GM21381 (cell line): ENCODE results near the gene DPY30.

Source experiments
- ATAC-seq: cut with Tn5 transposase; IDR thresholded peaks from one replicate; pipeline ENCODE4 v1.9.1; 2021; ENCODE audit warnings: mild to moderate bottlenecking, moderate library complexity; ENCODE audit not compliant: unreplicated experiment

DPY30 gene

DNA sequence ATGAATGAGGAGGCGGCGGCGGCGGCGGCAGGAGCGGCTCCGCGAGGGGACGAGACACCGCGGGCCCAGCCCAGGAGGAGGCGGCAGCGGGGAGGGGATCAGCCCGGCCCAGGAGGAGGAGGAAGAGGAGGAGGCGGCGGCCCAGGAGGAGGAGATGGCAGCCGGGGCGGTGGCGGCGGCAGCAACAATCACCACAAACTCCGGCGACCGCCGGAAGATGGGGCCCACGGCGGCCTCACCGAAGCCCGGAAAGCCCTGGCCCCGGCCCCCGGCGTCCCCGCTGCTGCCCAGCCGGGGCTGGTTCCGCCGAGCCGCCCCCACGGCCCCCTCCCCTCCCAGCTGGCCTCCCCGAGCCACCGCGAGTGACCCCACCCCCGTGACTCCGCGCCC, 29.3 kb downstream of the DPY30 start:
- ATAC-seq, result peak; percentile 44

DNA sequence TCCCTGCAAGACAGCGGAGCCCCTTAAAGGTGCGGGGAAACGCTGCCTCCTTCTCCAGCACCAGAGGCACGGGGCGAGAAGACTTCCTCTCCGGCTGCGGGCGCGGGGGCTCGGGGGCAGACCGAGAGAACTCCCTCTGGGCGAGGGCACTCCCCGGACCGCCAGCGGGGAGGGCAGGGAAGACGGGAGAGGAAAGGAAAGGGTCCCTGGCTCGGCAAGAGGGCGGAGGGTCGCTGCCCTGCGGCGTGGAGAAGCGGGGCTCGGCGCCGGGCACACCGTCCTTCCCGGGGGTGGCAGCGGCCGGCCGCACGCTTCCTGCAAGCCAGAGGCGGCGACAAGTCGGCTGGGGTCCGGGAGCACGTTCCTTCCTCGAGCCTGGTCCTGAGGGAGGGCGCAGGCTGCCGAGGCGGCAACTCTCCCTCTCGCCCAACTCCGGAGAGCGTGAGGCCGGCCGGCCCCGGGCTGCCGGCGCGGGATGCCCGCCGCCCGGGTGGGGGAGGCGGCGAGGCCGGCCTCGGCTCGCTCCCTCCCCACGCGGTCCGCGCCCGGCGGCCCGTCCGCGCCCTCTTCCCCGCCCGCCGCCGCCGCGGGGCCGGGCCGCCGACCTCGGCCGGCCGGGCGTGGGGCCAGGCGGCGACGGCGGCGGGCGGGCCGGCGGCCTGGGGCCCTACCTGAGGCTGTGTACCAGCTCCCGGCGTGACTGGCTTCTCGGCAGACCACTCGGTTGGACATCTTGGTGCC, 29.9 kb downstream of the DPY30 start:
- peak; percentile 18 for ATAC-seq

DNA sequence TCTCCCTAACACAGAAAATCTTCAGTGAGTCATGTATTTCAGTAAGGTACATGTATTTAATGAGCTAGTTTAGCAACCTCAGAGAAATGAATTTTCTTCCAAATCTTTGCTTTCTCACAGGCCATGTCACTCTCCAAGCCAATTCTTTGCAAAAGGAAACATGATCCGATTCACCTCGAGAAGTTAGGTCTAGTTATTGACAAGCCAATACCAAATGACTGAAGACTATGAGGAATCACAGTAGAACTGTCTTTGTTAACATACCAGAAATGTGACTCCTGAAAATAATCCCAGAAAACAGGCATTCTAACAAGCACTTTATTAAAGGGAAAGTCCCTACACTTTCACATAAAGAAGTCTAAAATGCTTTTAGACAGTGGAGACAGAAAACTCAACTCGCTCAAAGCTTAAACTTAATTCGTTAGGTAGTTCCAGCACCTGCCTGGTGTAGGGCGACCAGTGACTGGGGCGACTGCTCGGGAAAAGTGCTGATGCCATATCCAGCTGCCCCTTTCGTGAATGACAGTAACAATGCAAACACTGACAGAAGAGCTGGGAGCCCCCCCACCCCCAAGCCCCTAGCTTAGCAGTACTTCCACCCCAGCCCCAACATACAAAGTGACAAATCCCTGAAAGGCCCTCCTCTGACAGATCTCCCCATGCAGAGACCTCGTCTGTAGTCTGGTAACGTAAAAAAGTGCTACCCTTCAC, 30.6 kb downstream of the DPY30 start:
- ATAC-seq, result no peak

DNA sequence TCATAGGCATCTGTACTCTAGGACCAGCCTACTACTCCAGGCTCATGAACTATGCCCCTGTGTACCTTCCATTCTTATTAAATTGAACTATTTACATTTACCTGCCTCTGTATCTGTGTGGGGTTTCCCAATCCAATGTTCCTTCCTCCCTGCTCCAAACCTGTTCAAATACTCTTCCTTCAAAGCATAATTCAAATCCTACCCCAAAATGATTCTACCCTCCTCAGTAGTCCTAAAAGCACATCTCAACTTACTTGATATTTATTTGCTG, 32.5 kb downstream of the DPY30 start:
- no peak for ATAC-seq

DNA sequence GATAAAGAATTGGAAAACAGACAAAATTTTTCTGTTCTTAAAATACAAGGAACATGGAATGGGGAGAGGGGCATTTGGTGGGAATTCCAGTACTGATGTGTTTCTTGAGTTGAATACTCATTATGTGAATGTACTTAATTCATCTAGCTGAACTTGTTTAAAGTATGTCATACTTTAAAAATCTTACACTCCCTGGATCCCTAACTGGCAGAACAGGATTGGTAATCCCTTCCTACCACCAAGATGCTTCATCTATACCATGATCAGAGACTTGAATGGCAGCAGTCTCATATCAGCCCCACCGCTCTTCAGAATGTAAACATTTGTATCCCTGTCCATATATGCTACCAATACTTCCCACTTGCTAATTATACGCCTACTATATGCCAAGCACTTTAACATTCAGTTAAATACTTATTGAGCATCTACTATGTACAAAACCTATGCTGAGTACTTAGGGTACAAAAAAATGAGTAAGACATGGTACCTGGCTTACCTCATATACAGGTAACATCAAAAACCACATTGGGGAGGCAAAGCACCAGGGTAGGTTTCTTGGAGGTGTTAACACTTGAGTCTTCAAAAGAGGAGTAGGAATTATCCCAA, 34.1 kb downstream of the DPY30 start:
- no peak for ATAC-seq

DNA sequence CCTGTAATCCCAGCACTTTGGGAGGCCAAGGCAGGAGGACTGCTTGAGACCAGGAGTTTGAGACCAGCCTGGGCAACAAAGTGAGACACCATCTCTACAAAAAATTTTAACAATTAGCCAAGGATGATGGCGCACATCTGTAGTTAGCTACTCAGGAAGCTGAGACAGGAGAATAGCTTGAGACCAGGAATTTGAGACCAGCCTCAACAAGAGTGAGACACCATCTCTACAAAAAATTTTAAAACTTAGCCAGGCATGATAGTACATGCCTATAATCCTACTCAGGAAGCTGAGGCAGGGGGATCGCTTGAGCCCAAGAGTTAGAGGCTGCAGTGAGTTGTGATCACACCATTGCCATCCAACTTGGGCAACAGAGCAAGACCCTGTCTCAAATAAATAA, 35.8 kb downstream of the DPY30 start:
- ATAC-seq, result no peak

DNA sequence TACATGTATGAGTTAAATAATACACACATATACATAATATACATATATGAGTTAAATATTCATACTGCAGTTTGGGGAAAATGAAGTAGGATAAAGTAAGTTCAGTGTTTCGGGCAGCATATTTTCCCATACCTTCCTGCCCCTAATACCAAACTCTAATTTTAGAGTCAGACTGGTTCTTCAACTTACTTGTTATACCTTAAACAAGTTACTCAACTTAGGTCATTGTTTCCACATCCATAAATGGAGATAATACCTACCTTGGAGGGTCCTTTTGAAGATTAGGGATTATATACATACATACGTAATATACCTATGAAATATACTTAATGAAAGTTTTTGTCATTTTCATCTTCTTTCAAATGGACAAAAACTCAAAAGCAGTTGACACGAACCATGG, 37.2 kb downstream of the DPY30 start:
- no peak for ATAC-seq

DNA sequence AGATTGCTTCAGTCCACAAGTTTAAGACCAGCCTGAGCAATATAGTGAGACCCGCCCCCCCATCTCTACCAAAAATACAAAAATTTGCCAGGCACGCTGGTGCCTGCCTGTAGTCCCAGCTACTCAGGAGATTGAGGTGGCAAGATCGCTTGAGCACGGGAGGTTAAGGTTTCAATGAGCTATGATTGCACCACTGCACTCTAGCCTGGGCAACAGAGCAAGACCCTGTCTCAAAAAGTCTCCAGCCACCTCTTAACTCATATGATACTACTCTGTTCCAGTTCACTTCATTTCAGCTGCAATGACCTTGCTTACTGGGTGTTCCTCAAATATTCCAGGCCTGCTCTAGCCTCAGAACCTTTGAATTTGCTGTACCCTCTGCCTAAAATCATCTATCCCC, 40.2 kb downstream of the DPY30 start:
- ATAC-seq, result no peak

DNA sequence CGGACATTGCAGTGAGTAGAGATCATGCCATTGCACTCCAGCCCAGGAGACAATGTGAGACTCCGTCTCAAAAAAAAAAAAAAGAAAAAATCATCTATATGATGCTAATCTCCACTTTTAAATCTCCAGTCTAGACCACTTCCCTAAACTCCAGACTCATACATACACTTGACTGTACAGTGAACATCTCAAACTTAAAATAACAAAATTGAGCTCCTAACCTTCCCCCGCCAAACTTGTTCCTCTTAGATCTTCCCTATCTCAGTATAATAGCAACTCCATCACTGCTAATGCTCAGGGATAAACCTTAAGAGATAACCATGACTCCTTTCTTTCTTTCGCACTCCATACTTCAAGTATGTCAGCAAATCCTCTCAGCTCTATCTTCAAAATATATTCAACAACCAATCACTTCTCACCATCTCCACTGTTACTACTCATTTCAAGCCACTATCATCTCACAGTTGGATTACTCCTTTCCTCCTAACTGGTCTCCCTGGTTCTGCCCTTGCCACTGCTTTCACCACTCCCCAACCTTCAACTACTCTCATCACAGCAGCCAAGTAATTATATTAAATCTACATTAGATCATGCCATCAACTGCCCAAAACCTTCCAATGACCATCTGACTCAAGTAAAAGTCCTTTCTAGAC, 40.7 kb downstream of the DPY30 start:
- no peak for ATAC-seq

DNA sequence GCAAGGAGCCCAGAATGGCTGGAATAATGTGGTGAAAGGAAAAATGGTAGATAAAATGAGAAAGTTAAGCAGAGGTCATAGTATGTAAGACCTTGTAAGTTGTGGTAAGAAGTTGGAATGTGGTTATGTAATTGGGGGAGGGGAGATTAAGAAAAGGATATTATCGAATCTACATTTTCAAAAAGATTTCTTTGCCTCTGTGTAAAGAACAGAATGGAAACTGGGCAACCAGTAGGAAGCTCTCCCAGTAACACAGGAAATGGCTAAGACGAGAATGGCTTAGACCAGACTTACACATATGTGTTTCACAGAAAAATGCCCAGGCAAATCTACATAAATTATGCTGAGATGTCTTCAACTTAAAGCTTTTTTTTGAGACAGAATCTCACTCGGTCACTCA, 42.0 kb downstream of the DPY30 start:
- no peak for ATAC-seq

DNA sequence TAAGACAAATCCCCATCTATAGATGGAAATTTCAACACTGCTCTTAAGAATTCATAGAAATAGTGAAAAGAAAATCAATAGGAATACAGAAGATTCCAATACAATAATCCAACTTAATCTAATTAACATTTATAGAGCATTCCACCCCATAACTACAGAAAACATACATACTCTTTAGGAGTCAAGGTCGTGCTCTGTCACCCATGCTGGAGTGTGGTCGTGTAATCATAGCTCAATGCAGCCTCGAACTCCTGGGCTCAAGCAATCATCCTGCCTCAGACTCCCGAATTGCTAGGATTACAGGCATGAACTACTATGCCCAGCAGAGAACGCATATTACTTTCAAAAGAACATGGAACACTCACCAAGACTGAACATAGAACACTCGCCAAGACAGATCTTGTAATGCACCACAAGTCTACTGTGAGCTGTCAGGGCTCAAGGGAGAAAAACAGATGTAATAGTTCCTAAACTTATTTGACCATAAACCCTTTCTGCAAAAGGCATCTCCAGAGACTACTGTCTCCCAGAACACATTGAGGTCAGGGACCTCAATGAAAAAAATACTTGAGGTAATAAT, 42.9 kb downstream of the DPY30 start:
- no peak for ATAC-seq

DNA sequence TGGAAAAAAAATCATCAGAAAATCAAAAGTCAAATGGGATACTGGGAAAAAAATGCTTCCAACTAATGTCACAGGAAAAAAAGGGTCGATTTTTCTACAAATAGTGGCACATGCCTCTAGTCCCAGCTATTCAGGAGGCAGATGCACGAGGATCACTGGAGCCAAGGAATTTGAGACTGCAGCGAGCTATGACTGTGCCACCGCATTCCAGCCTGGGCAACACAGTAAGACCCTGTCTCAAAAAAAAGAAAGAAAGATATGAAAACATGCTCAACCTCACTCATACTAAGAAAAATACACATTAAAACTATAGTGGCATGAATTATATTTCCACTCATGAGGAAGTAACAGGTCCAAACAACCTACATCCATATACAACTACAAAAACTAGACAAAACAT, 46.7 kb downstream of the DPY30 start:
- no peak for ATAC-seq

DNA sequence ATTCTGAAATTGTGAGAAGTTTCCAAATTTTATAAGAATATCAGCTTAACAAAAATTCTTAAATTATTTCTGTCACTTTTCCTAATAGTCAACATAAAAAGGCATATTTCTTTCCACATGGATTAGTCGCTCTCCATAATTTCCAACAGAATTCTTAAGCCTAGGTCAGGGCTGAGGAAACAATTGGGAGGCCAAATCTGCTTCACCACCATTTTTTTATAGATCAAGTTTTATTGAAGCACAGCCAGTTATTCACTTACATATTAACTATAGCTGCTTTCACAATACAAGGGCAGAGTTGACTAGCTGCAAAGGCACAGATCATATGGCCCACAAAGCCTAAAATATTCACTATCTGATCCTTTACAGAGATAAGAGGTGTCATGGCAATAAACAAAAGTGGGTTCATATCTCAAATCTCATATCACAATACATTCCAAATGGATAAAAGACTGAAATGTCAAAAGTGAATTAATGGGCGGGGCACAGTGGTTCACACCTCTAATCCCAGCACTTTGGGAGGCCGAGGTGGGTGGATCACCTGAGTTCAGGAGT, 47.5 kb downstream of the DPY30 start:
- ATAC-seq, result no peak

DNA sequence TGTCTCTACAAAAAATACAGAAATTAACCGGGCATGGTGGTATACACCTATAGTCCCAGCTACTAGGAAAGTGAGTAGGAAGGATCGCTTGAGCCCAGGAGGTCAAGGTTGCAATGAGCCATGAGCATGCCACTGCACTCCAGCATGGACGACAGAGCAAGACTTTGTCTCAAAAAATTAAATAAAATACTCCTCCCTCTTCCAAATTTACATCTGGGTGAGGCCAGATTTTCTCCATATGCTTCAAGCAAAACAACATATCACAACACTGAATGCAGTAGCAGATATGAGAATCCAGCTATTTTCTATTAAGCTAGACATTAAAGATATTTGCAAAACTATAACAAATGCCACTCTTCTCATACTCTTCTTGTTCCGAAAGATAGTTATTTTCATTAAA, 49.7 kb downstream of the DPY30 start:
- ATAC-seq, result no peak

DNA sequence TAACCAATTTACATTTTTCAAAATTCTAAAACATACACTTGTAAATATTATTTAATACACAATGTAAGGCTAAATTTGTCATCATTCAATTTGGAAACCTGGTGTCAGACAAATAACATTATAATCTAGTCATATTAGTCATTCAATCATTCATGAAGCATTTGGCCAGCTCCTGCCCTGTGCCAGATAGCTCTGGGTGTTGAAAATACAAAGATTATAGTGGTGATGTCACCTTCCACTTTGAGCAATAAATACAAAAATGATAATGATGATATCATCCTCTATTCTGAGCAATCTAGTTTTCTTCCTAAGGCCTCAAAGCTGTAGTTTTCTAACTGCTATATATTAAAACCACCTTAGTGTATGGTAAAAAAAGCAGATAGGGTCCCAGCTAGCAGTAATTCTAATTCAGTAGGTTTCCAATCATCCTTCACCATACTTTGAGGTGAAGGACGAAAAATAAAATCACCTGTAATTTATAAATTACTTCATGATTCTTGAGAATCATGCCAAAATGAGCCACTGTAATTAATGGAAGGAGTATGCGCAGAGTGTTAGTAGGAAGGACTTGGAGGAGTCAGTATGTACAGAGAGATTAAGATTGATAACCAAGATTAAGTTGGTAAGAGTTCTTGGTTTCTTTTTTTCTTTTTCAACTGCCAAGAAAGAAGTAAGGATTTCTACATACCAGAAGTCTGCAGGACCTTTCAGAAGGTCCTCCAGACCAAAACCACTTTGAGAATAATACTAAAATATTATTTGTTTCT, 52.0 kb downstream of the DPY30 start:
- ATAC-seq, result no peak

DNA sequence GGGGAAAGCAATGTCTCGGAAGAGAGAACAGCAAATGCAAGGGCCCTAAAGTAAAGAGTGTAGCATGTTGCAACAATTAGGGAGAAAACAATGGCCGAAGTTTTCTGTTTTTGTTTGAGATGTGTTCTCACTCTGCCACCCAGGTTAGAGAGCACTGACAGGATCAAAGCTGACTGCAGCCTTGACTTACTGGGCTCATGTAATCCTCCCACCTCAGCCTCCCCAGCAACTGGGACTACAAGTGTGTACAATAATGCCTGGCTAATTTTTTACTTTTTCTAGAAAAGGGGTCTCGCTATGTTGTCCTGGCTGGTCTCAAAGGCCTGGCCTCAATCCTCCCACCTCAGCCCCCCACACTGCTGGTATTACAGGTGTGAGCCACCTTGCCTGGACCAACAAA, 52.7 kb downstream of the DPY30 start:
- ATAC-seq, result no peak

DNA sequence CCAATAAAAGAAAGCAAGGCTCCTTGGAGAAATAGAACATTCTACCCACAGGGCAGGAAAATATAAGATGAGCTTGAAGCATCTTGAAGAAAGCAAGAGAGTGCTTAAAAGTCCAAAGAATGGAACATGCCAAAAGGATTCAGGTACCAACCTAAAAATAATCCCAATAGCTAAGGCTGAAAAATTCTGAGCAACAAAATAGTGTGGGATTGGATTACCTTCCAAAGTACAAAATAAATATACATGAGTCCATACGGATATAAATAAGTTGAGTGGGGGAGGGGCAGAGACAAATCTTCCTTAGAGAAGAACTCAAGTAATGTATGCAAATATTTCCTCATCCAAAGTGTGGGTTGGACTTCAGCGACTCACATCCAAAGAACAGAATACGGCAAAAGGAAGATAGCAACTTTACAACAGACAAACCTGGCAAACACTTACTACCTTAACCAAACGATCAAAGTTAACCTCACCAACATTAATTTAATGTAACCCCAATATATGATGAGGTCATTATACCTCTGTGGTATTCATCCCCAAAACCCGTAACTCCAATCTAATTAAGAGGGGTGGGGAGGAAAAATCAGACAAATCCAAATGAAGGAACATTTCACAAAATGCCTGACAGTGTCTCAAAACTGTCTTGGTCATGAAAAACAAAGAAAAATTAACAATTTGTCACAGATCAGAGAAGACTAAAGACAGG, 55.7 kb downstream of the DPY30 start:
- ATAC-seq, result no peak

DNA sequence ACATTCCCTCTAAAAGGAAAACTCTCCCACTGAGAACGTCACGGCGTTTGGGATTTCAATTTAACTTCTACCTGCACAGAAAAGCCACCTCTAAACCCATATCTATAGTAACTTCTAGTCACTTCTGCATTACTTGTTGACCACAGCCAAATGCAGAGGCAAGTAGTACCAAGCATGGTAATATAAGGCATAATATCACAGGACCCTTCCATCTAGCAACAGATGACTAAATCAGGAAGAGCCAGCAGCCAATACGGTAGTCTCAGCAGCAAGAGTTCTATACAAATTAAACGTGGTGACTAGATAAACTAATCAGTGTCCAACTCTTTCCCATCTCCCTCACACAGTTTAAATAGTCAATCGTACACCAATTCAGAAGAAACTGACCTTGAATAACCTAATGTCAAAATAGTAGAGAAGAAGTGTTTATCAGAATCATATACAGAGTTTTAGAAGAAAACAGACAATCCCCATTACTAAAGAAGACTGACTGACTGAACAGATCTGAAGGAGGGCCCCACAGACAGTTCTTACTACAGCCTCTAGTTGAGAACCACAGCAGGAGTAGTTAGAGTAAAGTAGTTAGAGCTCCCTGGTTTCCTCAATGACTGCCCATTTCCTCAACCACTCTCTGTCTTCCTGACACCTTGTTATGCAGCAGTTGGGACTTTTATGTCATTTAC, 58.8 kb downstream of the DPY30 start:
- ATAC-seq, result peak; percentile 98

DNA sequence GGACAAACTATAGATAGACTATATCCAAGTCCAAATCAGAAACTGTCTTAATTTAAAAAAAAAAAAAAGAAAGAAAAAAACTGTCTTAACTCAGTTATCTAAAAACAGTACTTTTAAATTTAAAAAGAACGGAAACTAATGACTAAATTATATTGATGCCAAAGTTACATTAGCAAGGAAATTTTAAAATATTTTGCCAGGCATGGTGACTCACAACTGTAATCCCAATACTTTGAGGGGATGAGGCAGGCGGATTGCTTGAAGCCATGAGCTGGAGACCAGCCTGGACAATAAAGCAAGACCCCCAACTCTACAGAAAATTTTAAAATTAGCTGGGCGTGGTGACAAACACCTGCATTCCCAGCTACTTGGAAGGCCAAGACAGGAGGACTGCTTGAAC, 59.6 kb downstream of the DPY30 start:
- ATAC-seq, result no peak
